ENCODE measurements around the gene IL15RA.
"Not testable (repeated sequence)": the region's sequence is repeated elsewhere in the genome, so short reads cannot be mapped to it uniquely, and the experiment has no call there.

Gene IL15RA

DNA sequence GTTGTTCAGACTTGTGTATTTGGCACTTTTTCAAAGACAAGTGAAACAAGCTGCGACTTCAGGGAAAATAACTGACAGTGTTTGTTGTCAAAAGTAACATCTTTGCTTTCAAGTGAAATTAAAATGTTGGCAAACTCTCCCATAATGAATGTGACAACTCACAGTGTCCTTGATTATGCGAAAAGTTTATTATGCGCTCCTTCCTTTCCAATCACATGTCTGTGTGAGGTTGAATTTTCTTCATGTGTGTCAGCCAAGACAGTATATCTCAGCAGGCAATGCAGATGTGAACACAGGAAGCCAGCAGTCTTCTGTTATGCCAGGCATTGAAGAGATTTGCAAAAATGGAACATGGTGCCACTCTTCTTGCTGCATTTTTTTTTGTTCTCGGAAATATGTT, 58.6 kb downstream of the IL15RA start:
- H3K4me1 ChIP-seq (ENCODE audit: control extremely low read depth in 1 of 4, control insufficient read depth in 4 of 4, insufficient read depth in 4 of 4, low read length in 3 of 4) = no peaks in the 10 kb centered on the region
- no peak for DNase-seq
- ChIA-PET POLR2A (no interaction called here), CTCF (interaction anchor here (0.9 to 1.2 kb wide), 3 partner anchors 13 to 18 kb away, joined by 3 read pairs; no protein-coding TSS in a partner anchor)
- no peaks in the 10 kb centered on the region for H3K9me3 ChIP-seq (ENCODE audit: control extremely low read depth in 1 of 5, control insufficient read depth in 4 of 5, insufficient read depth in 2 of 5, low read depth in 1 of 5, low read length in 4 of 5)
- no peak overlapping the region for H3K4me3 ChIP-seq (ENCODE audit: control insufficient read depth in 1 of 7, extremely low read depth in 1 of 7, insufficient read depth in 4 of 7, low read depth in 2 of 7, low read length in 6 of 7)
- 100% methylated on average over 1 of the region's 4 CpGs for WGBS (ENCODE audit: insufficient coverage)
- no peak overlapping the region for H3K27ac ChIP-seq (ENCODE audit: insufficient read depth in 1 of 2, low read depth in 1 of 2, low read length in 2 of 2, poor library complexity in 1 of 2, severe bottlenecking in 2 of 2)
- no peaks in the 10 kb centered on the region for H3K27me3 ChIP-seq (replicated peaks in 2 of 5; ENCODE audit: control insufficient read depth in 4 of 5, insufficient read depth in 5 of 5, low read length in 4 of 5)
- H3K36me3 ChIP-seq (ENCODE audit: control insufficient read depth in 4 of 4, insufficient read depth in 4 of 4, low read length in 3 of 4) = peaks cover 43 to 95% (median 80%) of the 10 kb centered on the region in 4 experiments

- DNase-seq = no peak
- Histone ChIP-seq H3K36me3 (ENCODE audit: control insufficient read depth in 4 of 4, insufficient read depth in 4 of 4, low read length in 3 of 4) (peaks cover 44 to 97% (median 77%) of the 10 kb centered on the region in 4 experiments), H3K27me3 (replicated peaks in 2 of 5; ENCODE audit: control insufficient read depth in 4 of 5, insufficient read depth in 5 of 5, low read length in 4 of 5) (no peaks in the 10 kb centered on the region), H3K9me3 (ENCODE audit: control extremely low read depth in 1 of 5, control insufficient read depth in 4 of 5, insufficient read depth in 2 of 5, low read depth in 1 of 5, low read length in 4 of 5) (no peaks in the 10 kb centered on the region), H3K27ac (ENCODE audit: insufficient read depth in 1 of 2, low read depth in 1 of 2, low read length in 2 of 2, poor library complexity in 1 of 2, severe bottlenecking in 2 of 2) (no peak overlapping the region), H3K4me1 (ENCODE audit: control extremely low read depth in 1 of 4, control insufficient read depth in 4 of 4, insufficient read depth in 4 of 4, low read length in 3 of 4) (no peaks in the 10 kb centered on the region), H3K4me3 (ENCODE audit: control insufficient read depth in 1 of 7, extremely low read depth in 1 of 7, insufficient read depth in 4 of 7, low read depth in 2 of 7, low read length in 6 of 7) (no peak overlapping the region)
- ChIA-PET CTCF (no interaction called here), POLR2A (no interaction called here)
- WGBS (ENCODE audit: insufficient coverage) = 98% methylated on average over 13 of the region's 13 CpGs
These were observed 60.0 kb downstream of the IL15RA start for GRCh38 chr10:5917305-5917704.

DNA sequence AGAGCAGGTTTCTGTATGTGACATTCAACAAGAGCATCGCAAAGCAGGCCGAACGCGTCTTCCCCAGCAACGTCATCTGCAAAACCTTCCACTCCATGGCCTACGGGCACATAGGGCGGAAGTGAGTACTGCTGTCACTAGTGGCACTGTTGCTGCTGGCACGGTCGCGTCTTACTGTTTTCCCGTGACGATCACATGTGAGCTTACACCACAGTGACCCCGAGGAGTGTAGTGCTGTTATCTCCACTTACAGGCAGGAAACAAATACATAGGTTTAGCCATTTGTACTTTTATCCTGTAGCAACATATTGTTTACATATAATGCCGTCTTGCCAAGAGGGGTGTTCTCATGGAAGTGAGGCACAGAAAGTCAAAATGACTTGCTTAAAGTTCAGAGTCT, 61.9 kb downstream of the IL15RA start:
- Histone ChIP-seq H3K4me3 (ENCODE audit: control insufficient read depth in 1 of 7, extremely low read depth in 1 of 7, insufficient read depth in 4 of 7, low read depth in 2 of 7, low read length in 6 of 7) (no peak overlapping the region), H3K4me1 (ENCODE audit: control extremely low read depth in 1 of 4, control insufficient read depth in 4 of 4, insufficient read depth in 4 of 4, low read length in 3 of 4) (no peaks in the 10 kb centered on the region), H3K27me3 (replicated peaks in 2 of 5; ENCODE audit: control insufficient read depth in 4 of 5, insufficient read depth in 5 of 5, low read length in 4 of 5) (no peaks in the 10 kb centered on the region), H3K36me3 (ENCODE audit: control insufficient read depth in 4 of 4, insufficient read depth in 4 of 4, low read length in 3 of 4) (peaks cover 48 to 95% (median 76%) of the 10 kb centered on the region in 4 experiments), H3K9me3 (ENCODE audit: control extremely low read depth in 1 of 5, control insufficient read depth in 4 of 5, insufficient read depth in 2 of 5, low read depth in 1 of 5, low read length in 4 of 5) (no peaks in the 10 kb centered on the region), H3K27ac (ENCODE audit: insufficient read depth in 1 of 2, low read depth in 1 of 2, low read length in 2 of 2, poor library complexity in 1 of 2, severe bottlenecking in 2 of 2) (no peak overlapping the region)
- CTCF ChIA-PET = interaction anchor here (0.9 to 1.1 kb wide), 3 partner anchors 9 to 24 kb away, joined by 3 read pairs; no protein-coding TSS in a partner anchor
- peak; percentile 24 to 75 (median 45) for DNase-seq
- POLR2A ChIA-PET = no interaction called here
- 89% methylated on average over 14 of the region's 14 CpGs for WGBS (ENCODE audit: insufficient coverage)

DNA sequence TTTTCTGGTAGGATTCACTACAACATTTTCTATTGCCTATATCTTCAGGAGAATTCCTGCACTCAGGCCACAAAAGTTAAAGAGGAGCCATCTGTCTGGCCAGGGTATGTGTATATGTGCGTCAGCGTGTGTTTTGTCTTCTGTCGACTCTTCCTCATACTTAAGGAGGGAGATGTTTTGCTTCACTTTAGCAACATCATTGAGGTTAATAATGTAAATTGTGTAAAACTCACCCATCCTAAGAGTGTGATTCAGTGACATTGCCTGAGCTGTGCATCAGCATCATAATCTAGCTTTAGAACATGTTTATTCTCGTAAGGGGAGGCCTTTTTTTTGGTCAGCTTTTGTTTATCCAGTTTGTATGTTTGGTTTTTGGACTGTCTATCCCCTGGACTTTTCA, 63.6 kb downstream of the IL15RA start:
- Histone ChIP-seq H3K36me3 (ENCODE audit: control insufficient read depth in 4 of 4, insufficient read depth in 4 of 4, low read length in 3 of 4) (peaks cover 51 to 98% (median 83%) of the 10 kb centered on the region in 4 experiments), H3K27ac (ENCODE audit: insufficient read depth in 1 of 2, low read depth in 1 of 2, low read length in 2 of 2, poor library complexity in 1 of 2, severe bottlenecking in 2 of 2) (no peak overlapping the region), H3K4me1 (ENCODE audit: control extremely low read depth in 1 of 4, control insufficient read depth in 4 of 4, insufficient read depth in 4 of 4, low read length in 3 of 4) (no peaks in the 10 kb centered on the region), H3K4me3 (ENCODE audit: control insufficient read depth in 1 of 7, extremely low read depth in 1 of 7, insufficient read depth in 4 of 7, low read depth in 2 of 7, low read length in 6 of 7) (no peak overlapping the region), H3K9me3 (ENCODE audit: control extremely low read depth in 1 of 5, control insufficient read depth in 4 of 5, insufficient read depth in 2 of 5, low read depth in 1 of 5, low read length in 4 of 5) (no peaks in the 10 kb centered on the region), H3K27me3 (replicated peaks in 2 of 5; ENCODE audit: control insufficient read depth in 4 of 5, insufficient read depth in 5 of 5, low read length in 4 of 5) (no peaks in the 10 kb centered on the region)
- WGBS (ENCODE audit: insufficient coverage) = no CpG with 5 or more reads among the region's 4 CpGs
- CTCF ChIA-PET = no interaction called here
- POLR2A ChIA-PET = no interaction called here
- no peak for DNase-seq

- H3K36me3 ChIP-seq (ENCODE audit: control insufficient read depth in 4 of 4, insufficient read depth in 4 of 4, low read length in 3 of 4) = peaks cover 46 to 92% (median 67%) of the 10 kb centered on the region in 4 experiments
- POLR2A ChIA-PET = interaction anchor here (0.7 kb wide), 1 partner anchor 240 kb away, joined by 5 read pairs; no protein-coding TSS in a partner anchor
- H3K4me1 ChIP-seq (ENCODE audit: control extremely low read depth in 1 of 4, control insufficient read depth in 4 of 4, insufficient read depth in 4 of 4, low read length in 3 of 4) = peaks cover 0 to under 1% (median 0%) of the 10 kb centered on the region in 4 experiments
- peaks cover 0 to 2% (median 0%) of the 10 kb centered on the region in 5 experiments for H3K9me3 ChIP-seq (ENCODE audit: control extremely low read depth in 1 of 5, control insufficient read depth in 4 of 5, insufficient read depth in 2 of 5, low read depth in 1 of 5, low read length in 4 of 5)
- no peaks in the 10 kb centered on the region for H3K27me3 ChIP-seq (replicated peaks in 2 of 5; ENCODE audit: control insufficient read depth in 4 of 5, insufficient read depth in 5 of 5, low read length in 4 of 5)
- CTCF ChIA-PET = interaction anchor here (0.7 kb wide), 1 partner anchor 28 kb away, joined by 3 read pairs; no protein-coding TSS in a partner anchor
- no peak overlapping the region for H3K4me3 ChIP-seq (ENCODE audit: control insufficient read depth in 1 of 7, extremely low read depth in 1 of 7, insufficient read depth in 4 of 7, low read depth in 2 of 7, low read length in 6 of 7)
- DNase-seq = no peak
- WGBS (ENCODE audit: insufficient coverage) = 94% methylated on average over 4 of the region's 4 CpGs
- H3K27ac ChIP-seq (ENCODE audit: insufficient read depth in 1 of 2, low read depth in 1 of 2, low read length in 2 of 2, poor library complexity in 1 of 2, severe bottlenecking in 2 of 2) = no peak overlapping the region
These were observed 65.7 kb downstream of the IL15RA start for GRCh38 chr10:5911670-5912069.

- peaks cover 40 to 91% (median 61%) of the 10 kb centered on the region in 4 experiments for H3K36me3 ChIP-seq (ENCODE audit: control insufficient read depth in 4 of 4, insufficient read depth in 4 of 4, low read length in 3 of 4)
- no peaks in the 10 kb centered on the region for H3K27me3 ChIP-seq (replicated peaks in 2 of 5; ENCODE audit: control insufficient read depth in 4 of 5, insufficient read depth in 5 of 5, low read length in 4 of 5)
- ChIA-PET POLR2A (no interaction called here), CTCF (no interaction called here)
- no peak overlapping the region for H3K4me3 ChIP-seq (ENCODE audit: control insufficient read depth in 1 of 7, extremely low read depth in 1 of 7, insufficient read depth in 4 of 7, low read depth in 2 of 7, low read length in 6 of 7)
- no peak overlapping the region for H3K27ac ChIP-seq (ENCODE audit: insufficient read depth in 1 of 2, low read depth in 1 of 2, low read length in 2 of 2, poor library complexity in 1 of 2, severe bottlenecking in 2 of 2)
- H3K4me1 ChIP-seq (ENCODE audit: control extremely low read depth in 1 of 4, control insufficient read depth in 4 of 4, insufficient read depth in 4 of 4, low read length in 3 of 4) = peaks cover 0 to 5% (median 0%) of the 10 kb centered on the region in 4 experiments
- peaks cover 0 to 2% (median 0%) of the 10 kb centered on the region in 5 experiments for H3K9me3 ChIP-seq (ENCODE audit: control extremely low read depth in 1 of 5, control insufficient read depth in 4 of 5, insufficient read depth in 2 of 5, low read depth in 1 of 5, low read length in 4 of 5)
- DNase-seq = no peak
- 96% methylated on average over 12 of the region's 18 CpGs for WGBS (ENCODE audit: insufficient coverage)
These were observed 66.8 kb downstream of the IL15RA start for GRCh38 chr10:5910323-5911100.

DNA sequence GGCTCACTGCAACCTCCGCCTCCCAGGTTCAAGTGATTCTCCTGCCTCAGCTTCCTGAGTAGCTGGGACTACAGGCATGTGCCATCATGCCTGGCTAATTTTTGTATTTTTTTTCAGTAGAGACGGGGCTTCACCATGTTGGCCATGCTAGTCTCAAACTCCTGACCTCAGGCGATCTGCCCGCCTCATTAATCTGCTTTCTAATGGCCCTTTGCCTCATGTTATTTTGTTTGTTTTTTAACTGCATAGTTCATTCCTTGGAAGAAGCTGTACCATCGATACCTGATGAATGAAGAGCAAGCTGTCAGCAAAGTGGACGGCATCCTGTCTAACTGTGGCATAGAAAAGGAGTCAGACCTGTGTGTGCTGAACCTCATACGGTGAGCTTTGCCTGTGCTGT, 68.7 kb downstream of the IL15RA start:
- CTCF ChIA-PET = interaction anchor here (1.7 kb wide), 1 partner anchor 18 kb away, joined by 6 read pairs; the partner anchor contains the start of genes ANKRD16 and FBH1

More for the DNA sequence above, 68.7 kb downstream of the IL15RA start:
- POLR2A ChIA-PET; H3K4me1 ChIP-seq (ENCODE audit: control extremely low read depth in 1 of 4, control insufficient read depth in 4 of 4, insufficient read depth in 4 of 4, low read length in 3 of 4); H3K4me3 ChIP-seq (ENCODE audit: control insufficient read depth in 1 of 7, extremely low read depth in 1 of 7, insufficient read depth in 4 of 7, low read depth in 2 of 7, low read length in 6 of 7); H3K27me3 ChIP-seq (replicated peaks in 2 of 5; ENCODE audit: control insufficient read depth in 4 of 5, insufficient read depth in 5 of 5, low read length in 4 of 5); DNase-seq; H3K9me3 ChIP-seq (ENCODE audit: control extremely low read depth in 1 of 5, control insufficient read depth in 4 of 5, insufficient read depth in 2 of 5, low read depth in 1 of 5, low read length in 4 of 5); H3K27ac ChIP-seq (ENCODE audit: insufficient read depth in 1 of 2, low read depth in 1 of 2, low read length in 2 of 2, poor library complexity in 1 of 2, severe bottlenecking in 2 of 2): not testable (repeated sequence)
- H3K36me3 ChIP-seq (ENCODE audit: control insufficient read depth in 4 of 4, insufficient read depth in 4 of 4, low read length in 3 of 4) = peaks cover 29 to 77% (median 47%) of the 10 kb centered on the region in 4 experiments
- 96% methylated on average over 7 of the region's 7 CpGs for WGBS (ENCODE audit: insufficient coverage)
